NCI-H2171 (cell line): ENCODE data around the gene CEACAM3.

Experiments used
- DNase-seq: peaks from one replicate; lab custom pipeline; 2025; lab: John Stamatoyannopoulos, UW

CEACAM3 gene

GRCh38 chr19:41844601-41845000 is 48.2 kb downstream of the CEACAM3 start, which contains the start of gene LYPD4:
TSS of gene LYPD4 (minus strand) at chr19:41844683. CDS start at chr19:41839285, 5,398 bp downstream.
- no peak for DNase-seq

GRCh38 chr19:41845001-41845050 is 48.4 kb downstream of the CEACAM3 start, which contains the start of gene DMRTC2:
TSS of gene DMRTC2 (plus strand) at chr19:41845042. CDS start at chr19:41847429, 2,387 bp downstream.
- DNase-seq: no peak

- DNase-seq: no peak
Measured at GRCh38 chr19:41845051-41845590, 48.7 kb downstream of the CEACAM3 start.

- no peak for DNase-seq
Measured at GRCh38 chr19:41847351-41848105, 51.1 kb downstream of the CEACAM3 start.

GRCh38 chr19:41848666-41849065 is 52.3 kb downstream of the CEACAM3 start:
- DNase-seq: no peak

- DNase-seq: no peak
Measured at GRCh38 chr19:41849067-41849466, 52.7 kb downstream of the CEACAM3 start.

GRCh38 chr19:41850381-41850780 is 54.0 kb downstream of the CEACAM3 start:
- DNase-seq: no peak

GRCh38 chr19:41851456-41851855 is 55.1 kb downstream of the CEACAM3 start:
- DNase-seq: no peak

- no peak for DNase-seq
Measured at GRCh38 chr19:41853344-41853743, 57.0 kb downstream of the CEACAM3 start.

- DNase-seq: no peak
Measured at GRCh38 chr19:41853768-41854167, 57.4 kb downstream of the CEACAM3 start.

- DNase-seq: no peak
Measured at GRCh38 chr19:41859213-41859617, 62.8 kb downstream of the CEACAM3 start.

GRCh38 chr19:41859618-41860418 is 63.4 kb downstream of the CEACAM3 start, which contains the start of gene RPS19:
TSS of gene RPS19 (plus strand) at chr19:41860255. CDS start at chr19:41860775, 520 bp downstream.
- peak; percentile 96 for DNase-seq

GRCh38 chr19:41860419-41861115 is 64.2 kb downstream of the CEACAM3 start:
- DNase-seq: no peak
